ENCODE measurements around the gene SPACA9.

DNA sequence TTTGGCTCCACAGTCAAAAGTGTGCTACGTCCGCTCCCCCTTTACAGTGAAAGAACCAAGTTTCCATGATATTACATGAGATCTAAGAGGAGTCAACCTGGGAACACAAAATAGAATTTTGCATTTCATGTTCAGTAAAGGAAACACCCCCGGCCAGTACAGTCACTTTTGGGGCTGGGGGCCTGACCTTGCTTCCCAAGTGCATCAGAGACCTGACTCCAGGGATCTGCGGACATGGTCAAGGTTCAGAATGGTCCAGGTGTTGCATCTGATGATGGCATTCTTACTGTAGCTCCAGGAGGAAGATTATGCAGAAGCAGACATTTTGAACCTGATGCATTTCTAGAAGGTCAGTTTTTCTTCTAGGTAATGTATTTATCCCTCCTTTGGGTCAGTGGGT is 40.4 kb upstream of the SPACA9 start:
- TF ChIP-seq, protein P1, sequence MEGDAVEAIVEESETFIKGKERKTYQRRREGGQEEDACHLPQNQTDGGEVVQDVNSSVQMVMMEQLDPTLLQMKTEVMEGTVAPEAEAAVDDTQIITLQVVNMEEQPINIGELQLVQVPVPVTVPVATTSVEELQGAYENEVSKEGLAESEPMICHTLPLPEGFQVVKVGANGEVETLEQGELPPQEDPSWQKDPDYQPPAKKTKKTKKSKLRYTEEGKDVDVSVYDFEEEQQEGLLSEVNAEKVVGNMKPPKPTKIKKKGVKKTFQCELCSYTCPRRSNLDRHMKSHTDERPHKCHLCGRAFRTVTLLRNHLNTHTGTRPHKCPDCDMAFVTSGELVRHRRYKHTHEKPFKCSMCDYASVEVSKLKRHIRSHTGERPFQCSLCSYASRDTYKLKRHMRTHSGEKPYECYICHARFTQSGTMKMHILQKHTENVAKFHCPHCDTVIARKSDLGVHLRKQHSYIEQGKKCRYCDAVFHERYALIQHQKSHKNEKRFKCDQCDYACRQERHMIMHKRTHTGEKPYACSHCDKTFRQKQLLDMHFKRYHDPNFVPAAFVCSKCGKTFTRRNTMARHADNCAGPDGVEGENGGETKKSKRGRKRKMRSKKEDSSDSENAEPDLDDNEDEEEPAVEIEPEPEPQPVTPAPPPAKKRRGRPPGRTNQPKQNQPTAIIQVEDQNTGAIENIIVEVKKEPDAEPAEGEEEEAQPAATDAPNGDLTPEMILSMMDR (conservative IDR thresholded peaks at IDR 0.05 in 1 of 2, IDR thresholded peaks at IDR 0.05 in 1 of 2; ENCODE audit: extremely low read depth in 1 of 2, insufficient read depth in 1 of 2, low read depth in 1 of 2, low read length in 2 of 2) = no peak
- no peak for TF ChIP-seq EZH2 (IDR thresholded peaks at IDR 0.05; ENCODE audit: borderline replicate concordance, low read length)
